Peyer's patch (tissue), 4 donors: ENCODE data around the gene SLC25A21.

Experiments
- POLR2A ChIP-seq, 2 donors: fragments of 450-650 bp; IDR thresholded peaks; one replicate each; pipeline ENCODE4 v1.5.1; 2017; ENCODE audit warnings: antibody characterized with exemption in 2 of 2, mild to moderate bottlenecking in 2 of 2, moderate library complexity in 2 of 2
- TF ChIP-seq, protein P1 (sequence below), 6 experiments: fragments of 450-650 bp in 4 of 6; fragments of 200-600 bp in 2 of 6; sonication (generic) in 1 of 6; IDR thresholded peaks; one replicate each; pipeline ENCODE4 v1.5.1; 2017 to 2019; ENCODE audit warnings: antibody characterized with exemption in 6 of 6, mild to moderate bottlenecking in 3 of 6, moderate library complexity in 1 of 6

DNA sequence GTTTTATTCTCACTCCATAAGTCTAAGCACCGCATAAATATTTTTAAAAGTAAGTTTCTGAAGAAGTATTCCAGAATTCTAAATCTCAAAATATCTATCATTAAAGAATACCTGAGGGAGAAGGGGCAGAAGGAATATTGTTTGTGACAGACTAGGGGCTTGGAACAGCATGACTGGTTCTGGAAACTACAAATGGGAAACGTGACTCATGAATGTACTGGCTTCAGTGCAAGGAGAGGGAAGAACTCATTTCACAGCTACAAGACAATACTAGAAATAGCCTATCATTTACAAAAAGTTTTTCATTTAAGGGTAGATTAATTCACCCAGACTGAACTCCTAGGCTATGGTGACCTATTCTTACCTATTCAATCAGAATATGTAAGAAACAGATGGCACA lies 121.3 kb downstream of the SLC25A21 start:
- no peak for TF ChIP-seq POLR2A (IDR thresholded peaks at IDR 0.05)
- TF ChIP-seq, protein P1, sequence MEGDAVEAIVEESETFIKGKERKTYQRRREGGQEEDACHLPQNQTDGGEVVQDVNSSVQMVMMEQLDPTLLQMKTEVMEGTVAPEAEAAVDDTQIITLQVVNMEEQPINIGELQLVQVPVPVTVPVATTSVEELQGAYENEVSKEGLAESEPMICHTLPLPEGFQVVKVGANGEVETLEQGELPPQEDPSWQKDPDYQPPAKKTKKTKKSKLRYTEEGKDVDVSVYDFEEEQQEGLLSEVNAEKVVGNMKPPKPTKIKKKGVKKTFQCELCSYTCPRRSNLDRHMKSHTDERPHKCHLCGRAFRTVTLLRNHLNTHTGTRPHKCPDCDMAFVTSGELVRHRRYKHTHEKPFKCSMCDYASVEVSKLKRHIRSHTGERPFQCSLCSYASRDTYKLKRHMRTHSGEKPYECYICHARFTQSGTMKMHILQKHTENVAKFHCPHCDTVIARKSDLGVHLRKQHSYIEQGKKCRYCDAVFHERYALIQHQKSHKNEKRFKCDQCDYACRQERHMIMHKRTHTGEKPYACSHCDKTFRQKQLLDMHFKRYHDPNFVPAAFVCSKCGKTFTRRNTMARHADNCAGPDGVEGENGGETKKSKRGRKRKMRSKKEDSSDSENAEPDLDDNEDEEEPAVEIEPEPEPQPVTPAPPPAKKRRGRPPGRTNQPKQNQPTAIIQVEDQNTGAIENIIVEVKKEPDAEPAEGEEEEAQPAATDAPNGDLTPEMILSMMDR (IDR thresholded peaks at IDR 0.05) = no peak
